Measurements from ENCODE around the gene SLC25A17.

SLC25A17 gene

DNA sequence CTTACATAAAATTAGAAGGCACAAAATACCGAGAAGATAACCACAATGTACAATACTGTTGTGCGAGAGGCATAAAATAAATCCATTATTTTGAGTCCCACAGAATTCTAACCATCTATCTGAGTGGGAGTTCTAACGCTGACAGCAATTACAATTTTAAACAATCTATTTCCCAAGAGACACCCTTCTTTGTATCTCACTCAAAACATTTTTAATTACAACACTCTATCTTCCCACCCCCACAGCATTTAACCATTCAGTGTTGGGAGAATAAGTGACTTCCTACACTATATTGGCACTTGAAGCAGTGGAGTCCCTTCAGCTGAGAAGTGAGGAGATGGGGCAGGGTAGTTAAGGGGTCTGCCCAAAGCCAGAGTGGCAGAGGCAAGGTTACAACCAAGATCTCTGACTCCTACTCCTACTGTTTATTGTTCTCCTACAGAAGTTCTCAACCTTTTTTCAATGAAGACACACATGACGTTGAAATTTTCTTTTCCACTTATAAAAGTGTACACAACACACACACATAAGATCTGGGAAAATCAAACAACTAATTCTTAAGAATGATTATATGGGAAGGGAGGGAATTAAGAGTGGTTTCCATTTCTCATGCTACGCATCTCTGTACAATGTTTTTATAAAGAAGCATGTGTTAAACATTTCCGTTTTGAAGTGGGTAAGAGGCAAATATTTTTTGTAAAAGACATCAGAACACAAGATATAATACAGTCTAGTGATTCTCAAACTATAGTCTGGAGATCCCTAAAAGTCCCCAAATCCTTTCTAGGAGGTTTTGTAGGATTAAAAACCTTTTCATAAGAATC is 10.9 kb downstream of the SLC25A17 start:
- Histone ChIP-seq H3K9me3 (ENCODE audit: control insufficient read depth, low read length) (no peaks in the 10 kb centered on the region), H3K4me1 (no peaks in the 10 kb centered on the region), H3K9ac (no peak overlapping the region), H3K27ac (no peak overlapping the region), H2AFZ (no peak overlapping the region), H3K79me2 (no peaks in the 10 kb centered on the region), H3K27me3 (ENCODE audit: control insufficient read depth, insufficient read depth, low read length) (no peaks in the 10 kb centered on the region), H3K36me3 (ENCODE audit: control insufficient read depth, insufficient read depth, low read length) (no peaks in the 10 kb centered on the region), H3K4me2 (ENCODE audit: low read length) (no peak overlapping the region), H3K4me3 (ENCODE audit: low read depth, low read length) (no peak overlapping the region)
- no peak for TF ChIP-seq CTCF (IDR thresholded peaks at IDR 0.05)

GRCh38 chr22:40806711-40807110 is 12.4 kb downstream of the SLC25A17 start:
- Histone ChIP-seq H3K79me2 (no peaks in the 10 kb centered on the region), H3K9ac (no peak overlapping the region), H3K27me3 (ENCODE audit: control insufficient read depth, insufficient read depth, low read length) (no peaks in the 10 kb centered on the region), H3K4me1 (no peaks in the 10 kb centered on the region), H3K9me3 (ENCODE audit: control insufficient read depth, low read length) (no peaks in the 10 kb centered on the region), H3K36me3 (ENCODE audit: control insufficient read depth, insufficient read depth, low read length) (no peaks in the 10 kb centered on the region), H3K27ac (no peak overlapping the region), H2AFZ (no peak overlapping the region), H3K4me3 (ENCODE audit: low read depth, low read length) (no peak overlapping the region), H3K4me2 (ENCODE audit: low read length) (no peak overlapping the region)
- no peak for TF ChIP-seq CTCF (IDR thresholded peaks at IDR 0.05)

DNA sequence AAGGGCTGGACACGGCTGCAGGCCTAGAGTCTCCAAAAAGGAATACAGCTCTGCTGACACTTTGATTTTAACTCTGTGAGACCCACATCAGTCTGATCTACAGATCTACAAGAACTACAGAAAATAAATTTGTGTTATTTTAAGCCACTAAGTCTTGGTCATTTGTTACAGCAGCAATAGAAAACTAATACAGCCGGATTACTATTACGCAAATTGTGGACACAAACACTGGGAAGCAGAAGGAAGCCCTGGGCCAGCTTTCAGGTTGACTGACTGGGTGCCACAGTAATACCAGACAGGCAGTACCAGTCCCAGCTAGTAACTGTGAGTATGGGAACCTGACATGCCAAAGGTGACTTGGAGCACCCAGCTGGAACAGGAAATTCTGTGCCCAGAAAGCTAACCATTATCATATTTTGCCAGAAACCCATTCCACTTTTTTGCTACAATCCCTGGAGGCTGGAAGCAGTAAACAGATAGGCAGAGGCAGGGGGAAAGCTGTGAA is 13.4 kb downstream of the SLC25A17 start:
- no peaks in the 10 kb centered on the region for H3K9me3 ChIP-seq (ENCODE audit: control insufficient read depth, low read length)
- H3K4me3 ChIP-seq (ENCODE audit: low read depth, low read length): no peak overlapping the region
- no peaks in the 10 kb centered on the region for H3K4me1 ChIP-seq
- no peaks in the 10 kb centered on the region for H3K27me3 ChIP-seq (ENCODE audit: control insufficient read depth, insufficient read depth, low read length)
- no peaks in the 10 kb centered on the region for H3K36me3 ChIP-seq (ENCODE audit: control insufficient read depth, insufficient read depth, low read length)
- no peak for TF ChIP-seq CTCF (IDR thresholded peaks at IDR 0.05)
- no peaks in the 10 kb centered on the region for H3K79me2 ChIP-seq
- no peak overlapping the region for H2AFZ ChIP-seq
- H3K9ac ChIP-seq: no peak overlapping the region
- no peak overlapping the region for H3K27ac ChIP-seq
- H3K4me2 ChIP-seq (ENCODE audit: low read length): no peak overlapping the region

- no peak for TF ChIP-seq CTCF (IDR thresholded peaks at IDR 0.05)
- Histone ChIP-seq H3K27me3 (ENCODE audit: control insufficient read depth, insufficient read depth, low read length) (no peaks in the 10 kb centered on the region), H3K9me3 (ENCODE audit: control insufficient read depth, low read length) (no peaks in the 10 kb centered on the region), H3K9ac (no peak overlapping the region), H3K4me1 (no peaks in the 10 kb centered on the region), H3K79me2 (no peaks in the 10 kb centered on the region), H3K27ac (no peak overlapping the region), H3K4me2 (ENCODE audit: low read length) (no peak overlapping the region), H3K4me3 (ENCODE audit: low read depth, low read length) (no peak overlapping the region), H2AFZ (no peak overlapping the region), H3K36me3 (ENCODE audit: control insufficient read depth, insufficient read depth, low read length) (no peaks in the 10 kb centered on the region)
Measured at GRCh38 chr22:40805239-40805638, 13.9 kb downstream of the SLC25A17 start.

DNA sequence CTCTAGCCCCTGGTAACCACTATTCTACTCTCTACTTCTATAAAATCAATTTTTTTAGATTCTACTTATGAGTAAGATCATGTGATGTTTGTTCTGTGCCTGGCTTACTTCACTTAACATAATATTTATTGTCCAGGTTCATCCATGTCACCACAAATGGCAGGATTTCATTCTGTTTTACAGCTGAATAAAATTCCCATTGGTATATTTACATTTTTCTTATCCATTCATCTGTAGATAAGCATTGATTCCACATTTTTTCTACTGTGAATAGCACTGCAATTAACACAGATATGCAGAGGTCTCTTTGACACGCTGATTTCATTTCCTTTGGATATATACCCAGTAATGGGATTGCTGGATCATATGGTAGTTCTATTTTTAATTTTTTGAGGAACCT is 15.8 kb downstream of the SLC25A17 start:
- no peak overlapping the region for H3K27ac ChIP-seq
- no peaks in the 10 kb centered on the region for H3K79me2 ChIP-seq
- no peak overlapping the region for H3K4me2 ChIP-seq (ENCODE audit: low read length)
- no peak overlapping the region for H2AFZ ChIP-seq
- no peak overlapping the region for H3K9ac ChIP-seq
- no peaks in the 10 kb centered on the region for H3K4me1 ChIP-seq
- TF ChIP-seq CTCF (IDR thresholded peaks at IDR 0.05): no peak
- H3K4me3 ChIP-seq (ENCODE audit: low read depth, low read length): no peak overlapping the region
- H3K9me3 ChIP-seq (ENCODE audit: control insufficient read depth, low read length): no peaks in the 10 kb centered on the region
- H3K27me3 ChIP-seq (ENCODE audit: control insufficient read depth, insufficient read depth, low read length): no peaks in the 10 kb centered on the region
- H3K36me3 ChIP-seq (ENCODE audit: control insufficient read depth, insufficient read depth, low read length): no peaks in the 10 kb centered on the region
